NCI-H2227 treated with DMSO at 0.1 percent for 48 hours (cell line): ENCODE results near the gene PUM1.

Experiments
- DNase-seq: peaks from one replicate; lab custom pipeline; 2025; lab: John Stamatoyannopoulos, UW

Gene PUM1

GRCh38 chr1:30892671-30893073 lies 172.8 kb downstream of the PUM1 start:
- DNase-seq, result no peak

- no peak for DNase-seq
Measured at GRCh38 chr1:30891227-30891552, 174.3 kb downstream of the PUM1 start.

GRCh38 chr1:30890502-30891226 lies 174.9 kb downstream of the PUM1 start:
- DNase-seq, result no peak

GRCh38 chr1:30889511-30889910 lies 176.0 kb downstream of the PUM1 start:
- DNase-seq, result no peak

- no peak for DNase-seq
Measured at GRCh38 chr1:30888975-30889374, 176.5 kb downstream of the PUM1 start.

GRCh38 chr1:30888391-30888790 lies 177.1 kb downstream of the PUM1 start:
- DNase-seq, result peak; percentile 59

- no peak for DNase-seq
Measured at GRCh38 chr1:30887485-30888315, 177.8 kb downstream of the PUM1 start.

- DNase-seq, result no peak
Measured at GRCh38 chr1:30886710-30887428, 178.6 kb downstream of the PUM1 start.

- DNase-seq, result no peak
Measured at GRCh38 chr1:30885570-30886522, 179.7 kb downstream of the PUM1 start.

GRCh38 chr1:30884723-30885122 lies 180.8 kb downstream of the PUM1 start:
- DNase-seq, result no peak

- no peak for DNase-seq
Measured at GRCh38 chr1:30883389-30884172, 181.9 kb downstream of the PUM1 start.

GRCh38 chr1:30882678-30883388 lies 182.7 kb downstream of the PUM1 start:
- DNase-seq, result no peak
